Fibroblast of lung (primary cell): Measurements from ENCODE around the gene SLF1. TPM values are rescaled to one million over a fixed set of nuclear protein-coding genes. Genes with fewer than 3 reads are reported as not detected.

Source experiments
- DNase-seq, 2 donors: peaks; one replicate each; pipeline versions ENCODE4 v3.0.0 to v3.0.0-alpha.2; 2010; ENCODE audit warnings: low read depth in 2 of 2
- H2AFZ ChIP-seq: 2 replicates; pipeline ENCODE4 v1.5.1; 2012; ENCODE audit warnings: low read length, control low read depth, inconsistent platforms
- H3K27ac ChIP-seq: 2 replicates; pipeline ENCODE4 v1.5.1; 2011; ENCODE audit warnings: low read length, control low read depth; ENCODE audit not compliant: insufficient read depth
- H3K27me3 ChIP-seq: 2 replicates; pipeline ENCODE4 v1.5.1; 2011; ENCODE audit warnings: mild to moderate bottlenecking, low read length; ENCODE audit not compliant: control insufficient read depth, insufficient read depth
- H3K36me3 ChIP-seq: 2 replicates; pipeline ENCODE4 v1.5.1; 2011; ENCODE audit warnings: low read length; ENCODE audit not compliant: control insufficient read depth, insufficient read depth
- H3K4me1 ChIP-seq: 2 replicates; pipeline ENCODE4 v1.5.1; 2011; ENCODE audit warnings: low read length; ENCODE audit not compliant: control insufficient read depth, insufficient read depth; ENCODE audit errors: extremely low read depth
- H3K4me2 ChIP-seq: 2 replicates; pipeline ENCODE4 v1.5.1; 2011; ENCODE audit warnings: low read length, control low read depth; ENCODE audit not compliant: insufficient read depth; ENCODE audit errors: extremely low read depth
- H3K4me3 ChIP-seq, 4 experiments: fragments of 200-600 bp in 1 of 4; sonication (generic) in 1 of 4; replicated peaks in 1 of 4; 2 replicates each; pipeline ENCODE4 v1.5.1; 2011 to 2016; ENCODE audit warnings: low read length in 4 of 4, low read depth in 3 of 4, mild to moderate bottlenecking in 3 of 4, control low read depth in 2 of 4, inconsistent platforms in 1 of 4, mixed read lengths in 1 of 4; ENCODE audit not compliant: insufficient read depth in 1 of 4; ENCODE audit errors: control extremely low read depth in 1 of 4
- H3K79me2 ChIP-seq: 2 replicates; pipeline ENCODE4 v1.5.1; 2012; ENCODE audit warnings: mild to moderate bottlenecking, low read length, inconsistent platforms; ENCODE audit not compliant: control insufficient read depth, insufficient read depth
- H3K9ac ChIP-seq: 2 replicates; pipeline ENCODE4 v1.5.1; 2011; ENCODE audit warnings: mild to moderate bottlenecking, low read length, control low read depth; ENCODE audit not compliant: insufficient read depth
- H3K9me3 ChIP-seq: 2 replicates; pipeline ENCODE4 v1.5.1; 2012; ENCODE audit warnings: low read depth, low read length; ENCODE audit not compliant: control insufficient read depth, insufficient read depth
- H4K20me1 ChIP-seq: 2 replicates; pipeline ENCODE4 v1.5.1; 2011; ENCODE audit warnings: low read length; ENCODE audit not compliant: control insufficient read depth, insufficient read depth; ENCODE audit errors: extremely low read depth
- CTCF ChIP-seq, 2 donors: IDR thresholded peaks in 1 of 2; conservative IDR thresholded peaks in 1 of 2; 1 replicate in 1 of 2; 2 replicates in 1 of 2; pipeline ENCODE4 v1.5.1; 2011 to 2012; ENCODE audit warnings: low read length in 2 of 2, control low read depth in 1 of 2, inconsistent platforms in 1 of 2, low read depth in 1 of 2, mild to moderate bottlenecking in 1 of 2
- EZH2 ChIP-seq: IDR thresholded peaks from 2 replicates; pipeline ENCODE4 v1.5.1; 2012; ENCODE audit warnings: low read length, control low read depth, mild to moderate bottlenecking; ENCODE audit errors: missing control alignments
- polyA plus RNA-seq, 2 donors: library from polyadenylated mRNA; depleted of rRNA in 1 of 2; stranded (reverse) in 1 of 2; unstranded in 1 of 2; fragments of >200 nt; gene quantifications; 2 replicates each; pipeline ENCODE4 v1.2.1, GENCODE V29; 2011 to 2012; ENCODE audit warnings: missing spikeins in 1 of 2
- total RNA-seq: library from RNA; depleted of rRNA; stranded (reverse); fragments of >200 nt; gene quantifications from 2 replicates; pipeline ENCODE4 v1.2.1, GENCODE V29; 2014

Gene SLF1
- total and polyA plus RNA-seq, 2 donors (not counting 1 experiment from before 2014, with no cell fraction given): 3.1 to 4.5 TPM

DNA sequence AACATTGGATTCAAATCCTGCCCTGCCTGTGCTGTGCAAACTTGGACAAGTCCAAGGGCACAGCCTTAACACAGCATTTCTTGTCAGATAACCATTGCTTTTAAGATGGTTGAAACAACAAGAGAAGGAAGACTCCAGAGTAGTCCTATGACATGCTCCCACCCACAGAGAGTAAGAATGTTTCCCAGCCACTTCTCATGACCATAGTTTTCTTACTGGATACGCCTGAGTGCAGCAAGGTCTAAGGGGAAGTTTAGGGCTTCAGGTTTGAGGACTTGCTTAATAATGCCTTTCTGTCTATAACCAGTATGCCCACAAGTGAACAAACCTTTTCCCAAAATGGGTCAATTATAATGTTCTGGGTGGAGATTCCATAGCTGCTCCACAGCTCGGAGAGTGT lies 126.4 kb downstream of the SLF1 start:
- Histone ChIP-seq H3K27me3 (no peaks in the 10 kb centered on the region), H3K4me2 (no peak overlapping the region), H3K36me3 (no peaks in the 10 kb centered on the region), H3K79me2 (no peaks in the 10 kb centered on the region), H3K9ac (no peak overlapping the region), H2AFZ (no peak overlapping the region), H3K4me3 (no peak overlapping the region), H3K27ac (no peak overlapping the region), H3K9me3 (no peaks in the 10 kb centered on the region), H4K20me1 (no peaks in the 10 kb centered on the region), H3K4me1 (no peaks in the 10 kb centered on the region)
- DNase-seq: no peak
- TF ChIP-seq EZH2 (no peak), CTCF (conservative IDR thresholded peaks at IDR 0.05 in 1 of 2, IDR thresholded peaks at IDR 0.05 in 1 of 2; ENCODE audit: low read depth in 1 of 2, low read length in 2 of 2) (no peak)

DNA sequence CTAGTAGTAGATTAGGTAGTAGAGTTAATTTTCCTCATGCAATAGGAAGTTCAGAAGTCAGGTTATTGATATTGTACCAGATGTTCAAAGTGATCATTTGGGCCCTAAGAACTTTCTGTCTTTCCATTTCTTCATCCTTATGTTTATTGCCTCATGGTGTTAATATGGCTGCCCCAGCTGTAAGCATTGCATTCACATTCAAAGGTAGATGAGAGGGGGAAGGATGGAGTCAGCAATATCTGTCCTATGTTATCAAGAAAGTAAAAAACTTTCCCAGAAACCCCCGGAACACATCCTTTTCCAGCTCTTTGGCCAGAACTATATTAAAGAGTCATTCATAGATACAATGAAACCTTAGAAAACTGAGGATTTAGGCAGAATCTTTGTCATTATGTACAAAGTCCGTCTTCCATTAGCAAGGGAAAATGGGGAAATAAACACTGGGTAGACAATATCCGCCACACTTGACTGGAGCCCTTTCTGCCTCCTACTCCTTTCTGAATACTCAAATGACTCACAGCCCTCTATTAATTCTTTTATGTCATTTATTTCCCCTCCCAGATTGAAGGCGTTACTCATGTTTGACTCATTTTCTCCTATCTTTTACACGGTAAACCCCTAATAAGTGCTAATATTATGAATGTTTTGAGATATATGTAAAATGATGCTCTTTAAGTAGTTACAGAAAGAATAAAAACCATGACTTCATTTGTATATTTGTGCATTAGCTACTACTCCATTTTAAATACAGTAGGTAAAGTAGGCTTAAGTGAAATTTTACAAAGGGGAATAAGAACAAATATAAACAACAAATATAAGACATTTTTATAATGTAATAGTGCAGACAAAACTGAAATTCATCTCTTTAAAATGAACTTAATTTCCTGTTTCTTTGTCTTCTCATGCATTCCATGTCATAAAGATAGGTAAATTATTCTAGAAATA lies 127.6 kb downstream of the SLF1 start:
- Histone ChIP-seq H3K27me3 (no peaks in the 10 kb centered on the region), H3K4me2 (no peak overlapping the region), H3K36me3 (no peaks in the 10 kb centered on the region), H4K20me1 (no peaks in the 10 kb centered on the region), H2AFZ (no peak overlapping the region), H3K4me1 (no peaks in the 10 kb centered on the region), H3K79me2 (no peaks in the 10 kb centered on the region), H3K9ac (no peak overlapping the region), H3K4me3 (no peak overlapping the region), H3K9me3 (no peaks in the 10 kb centered on the region), H3K27ac (no peak overlapping the region)
- TF ChIP-seq EZH2: no peak
- TF ChIP-seq CTCF (conservative IDR thresholded peaks at IDR 0.05 in 1 of 2, IDR thresholded peaks at IDR 0.05 in 1 of 2; ENCODE audit: low read depth in 1 of 2, low read length in 2 of 2): no peak
- DNase-seq: peak; percentile 11 to 75

DNA sequence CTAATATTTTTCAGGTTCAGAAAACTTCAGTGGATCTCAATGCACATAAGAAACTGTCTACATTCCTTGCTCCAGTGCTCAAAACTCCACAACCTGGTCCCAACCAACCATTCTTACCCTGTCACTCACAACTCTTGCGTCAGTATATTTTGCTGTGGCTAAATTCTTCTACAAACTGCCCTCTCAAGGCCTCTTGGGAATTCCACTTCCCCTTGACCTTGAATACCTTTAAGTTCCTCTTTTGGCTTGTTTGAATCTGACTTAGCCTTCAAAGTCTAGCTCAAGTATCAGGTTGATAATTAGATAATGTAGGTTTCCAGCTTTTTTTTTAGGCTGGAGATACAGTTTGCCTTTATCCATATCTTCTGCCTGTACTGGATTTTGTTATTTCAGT lies 128.3 kb downstream of the SLF1 start:
- Histone ChIP-seq H3K27me3 (no peaks in the 10 kb centered on the region), H3K36me3 (no peaks in the 10 kb centered on the region), H2AFZ (no peak overlapping the region), H4K20me1 (no peaks in the 10 kb centered on the region), H3K79me2 (no peaks in the 10 kb centered on the region), H3K4me1 (no peaks in the 10 kb centered on the region), H3K4me3 (no peak overlapping the region), H3K9ac (no peak overlapping the region), H3K27ac (no peak overlapping the region), H3K4me2 (no peak overlapping the region), H3K9me3 (no peaks in the 10 kb centered on the region)
- TF ChIP-seq EZH2 (no peak), CTCF (conservative IDR thresholded peaks at IDR 0.05 in 1 of 2, IDR thresholded peaks at IDR 0.05 in 1 of 2; ENCODE audit: low read depth in 1 of 2, low read length in 2 of 2) (no peak)
- DNase-seq: peak in 1 of 2 donors; percentile 59

Other genes with a start within 250 kb of the SLF1 start
- 3.1 and 3.6 TPM in 2 replicates for gene KIAA0825, start 65 bp upstream of the SLF1 start, total RNA-seq
- gene KIAA0825, start 65 bp upstream of the SLF1 start, polyA plus RNA-seq: 0.97 and 1.7 TPM in 2 replicates